ENCODE data around the gene PSMG1.

GRCh38 chr21:39182016-39182415 is 1.2 kb downstream of the PSMG1 start:
- TF ChIP-seq EZH2 (optimal IDR thresholded peaks at IDR 0.05; ENCODE audit: low read depth, low read length) = no peak
- TF ChIP-seq CTCF (IDR thresholded peaks at IDR 0.05; ENCODE audit: low read length) = no peak
- TF ChIP-seq EZH2phosphoT487 (IDR thresholded peaks at IDR 0.05; ENCODE audit: low read length) = no peak
